Ishikawa (cell line): ENCODE results near the gene CARD16.
"Not testable (repeated sequence)": the region's sequence is repeated elsewhere in the genome, so short reads cannot be mapped to it uniquely, and the experiment has no call there.

Experiments
- CEBPB ChIP-seq: IDR thresholded peaks from 2 replicates; pipeline ENCODE4 v1.6.1; 2012
- EGR1 ChIP-seq: IDR thresholded peaks from 2 replicates; pipeline ENCODE4 v1.6.1; 2012
- EP300 ChIP-seq: IDR thresholded peaks from 2 replicates; pipeline ENCODE4 v1.6.1; 2012; ENCODE audit warnings: borderline replicate concordance
- MAX ChIP-seq: IDR thresholded peaks from 2 replicates; pipeline ENCODE4 v1.6.1; 2012
- NFIC ChIP-seq: IDR thresholded peaks from 2 replicates; pipeline ENCODE4 v1.6.1; 2012
- REST ChIP-seq: IDR thresholded peaks from 2 replicates; pipeline ENCODE4 v1.6.1; 2012; ENCODE audit warnings: low read depth, mild to moderate bottlenecking
- TAF1 ChIP-seq: IDR thresholded peaks from 2 replicates; pipeline ENCODE4 v1.6.1; 2012; ENCODE audit warnings: low read depth, mild to moderate bottlenecking

- not testable (repeated sequence) for TF ChIP-seq REST, EGR1, CEBPB, TAF1, EP300, NFIC, MAX
Observed at GRCh38 chr11:105044557-105045524, at the start of gene CARD16.
